GM12878 (cell line): ENCODE measurements around the gene SUMF1. TPM values are rescaled to one million over a fixed set of nuclear protein-coding genes. Genes with fewer than 3 reads are reported as not detected.
"Not testable (repeated sequence)": the region's sequence is repeated elsewhere in the genome, so short reads cannot be mapped to it uniquely, and the experiment has no call there.

Experiments used
- ATAC-seq: fragments of 200-7000 bp; cut with Tn5 transposase; 3 replicates; pipeline ENCODE4 v1.9.1; 2020; ENCODE audit warnings: mild to moderate bottlenecking, moderate library complexity
- BruUV-seq: library from RNA; stranded (reverse); fragments of 400-500 nt; replicated peaks from 2 replicates; lab custom pipeline; 2021; lab: Mats Ljungman, UMichigan
- CTCF ChIA-PET: fragments of 300-600 bp; sonication (Branson Sonifier 250); formaldehyde crosslinking; extraction: SDS; loops from one replicate; lab custom pipeline; 2021; ENCODE audit warnings: inconsistent platforms; lab: Yijun Ruan, JAX
- POLR2A ChIA-PET: fragments of 350-600 bp; formaldehyde crosslinking; extraction: SDS; loops from one replicate; lab custom pipeline; 2021; ENCODE audit warnings: inconsistent platforms; lab: Charles Lee
- RAD21 ChIA-PET: fragments of 300-600 bp; sonication (Branson Sonifier 250); formaldehyde crosslinking; loops from one replicate; lab custom pipeline; 2023; ENCODE audit warnings: antibody characterized with exemption; ENCODE audit not compliant: unreplicated experiment; lab: Charles Lee
- SMC1A ChIA-PET: fragments of 300-600 bp; sonication (Branson Sonifier 250); formaldehyde crosslinking; loops from one replicate; lab custom pipeline; 2023; ENCODE audit not compliant: unreplicated experiment, uncharacterized antibody; lab: Charles Lee
- DNase-seq: peaks from one replicate; pipeline ENCODE4 v3.0.0-alpha.2; 2011; ENCODE audit warnings: low read depth, low spot score
- FAIRE-seq: peaks from 3 replicates; lab custom pipeline; 2011; peaks lifted over from hg19 to GRCh38; lab: Jason Lieb, UNC
- H2AFZ ChIP-seq: 2 replicates; pipeline ENCODE4 v1.6.0; 2011; ENCODE audit warnings: low read depth, low read length, control low read depth; ENCODE audit not compliant: control insufficient read depth
- H3K27ac ChIP-seq: 2 replicates; pipeline ENCODE4 v1.5.1; 2011; ENCODE audit warnings: control low read depth; ENCODE audit not compliant: control insufficient read depth, insufficient read depth
- H3K27me3 ChIP-seq, 2 experiments: replicated peaks in 1 of 2; 2 replicates each; pipeline versions ENCODE4 v1.6.0 to v1.6.1; 2011; ENCODE audit warnings: low read length in 1 of 2; ENCODE audit not compliant: control insufficient read depth in 2 of 2, insufficient read depth in 2 of 2
- H3K36me3 ChIP-seq, 2 experiments: 2 replicates each; pipeline ENCODE4 v1.5.1; 2011; ENCODE audit warnings: low read length in 1 of 2; ENCODE audit not compliant: control insufficient read depth in 2 of 2, insufficient read depth in 2 of 2
- H3K4me1 ChIP-seq: 2 replicates; pipeline ENCODE4 v1.6.1; 2011; ENCODE audit warnings: mild to moderate bottlenecking, low read length, moderate library complexity, mixed read lengths; ENCODE audit not compliant: control insufficient read depth, insufficient read depth
- H3K4me2 ChIP-seq: 2 replicates; pipeline ENCODE4 v1.6.0; 2011; ENCODE audit warnings: control low read depth; ENCODE audit not compliant: control insufficient read depth, insufficient read depth
- H3K4me3 ChIP-seq: fragments of 200-600 bp; sonication (generic); 2 replicates; pipeline ENCODE4 v1.5.1; 2016
- H3K79me2 ChIP-seq: 2 replicates; pipeline ENCODE4 v1.6.0; 2011; ENCODE audit warnings: low read length; ENCODE audit not compliant: control insufficient read depth, insufficient read depth
- H3K9ac ChIP-seq: 2 replicates; pipeline ENCODE4 v1.8.0; 2011; ENCODE audit warnings: low read length, control low read depth, mixed read lengths; ENCODE audit not compliant: control insufficient read depth, insufficient read depth
- H3K9me3 ChIP-seq: replicated peaks from 3 replicates; pipeline ENCODE4 v1.5.1; 2011; ENCODE audit warnings: mild to moderate bottlenecking, low read length; ENCODE audit not compliant: control insufficient read depth, insufficient read depth
- H4K20me1 ChIP-seq: 2 replicates; pipeline ENCODE4 v1.6.0; 2011; ENCODE audit not compliant: control insufficient read depth, insufficient read depth
- ASH2L ChIP-seq: fragments of 300-600, 200-600 bp; sonication (generic); IDR thresholded peaks from 2 replicates; pipeline ENCODE4 v1.6.1; 2017; ENCODE audit warnings: low read depth, mild to moderate bottlenecking, borderline replicate concordance
- BHLHE40 ChIP-seq, 2 experiments: fragments of 450-650 bp in 1 of 2; IDR thresholded peaks; 2 replicates each; pipeline ENCODE4 v1.6.1; 2011 to 2017; ENCODE audit warnings: low read depth in 2 of 2, borderline replicate concordance in 1 of 2, improper control_type of control experiment in 1 of 2, low read length in 1 of 2, mild to moderate bottlenecking in 1 of 2
- BMI1 ChIP-seq: fragments of 450-650 bp; IDR thresholded peaks from 2 replicates; pipeline ENCODE4 v1.6.1; 2016; ENCODE audit warnings: mild to moderate bottlenecking, moderate library complexity, borderline replicate concordance
- CREB1 ChIP-seq: IDR thresholded peaks from 2 replicates; pipeline ENCODE4 v1.6.1; 2012; ENCODE audit warnings: low read depth, mild to moderate bottlenecking, inconsistent platforms
- EGR1 ChIP-seq, 2 experiments: IDR thresholded peaks; 1 replicate in 1 of 2; 2 replicates in 1 of 2; pipeline ENCODE4 v1.6.1; 2011 to 2012; ENCODE audit warnings: low read depth in 2 of 2, low read length in 2 of 2, borderline replicate concordance in 1 of 2, mild to moderate bottlenecking in 1 of 2, moderate library complexity in 1 of 2
- ETV6 ChIP-seq, 2 experiments: fragments of 450-650 bp in 1 of 2; IDR thresholded peaks in 1 of 2; conservative IDR thresholded peaks in 1 of 2; 2 replicates each; pipeline ENCODE4 v1.6.1; 2014; ENCODE audit warnings: antibody characterized with exemption in 1 of 2, borderline replicate concordance in 1 of 2, low read depth in 1 of 2, mild to moderate bottlenecking in 1 of 2, moderate library complexity in 1 of 2
- GABPA ChIP-seq: IDR thresholded peaks from 2 replicates; pipeline ENCODE4 v1.6.1; 2014; ENCODE audit warnings: antibody characterized with exemption, low read depth, mild to moderate bottlenecking, inconsistent platforms
- JUND ChIP-seq: IDR thresholded peaks from 2 replicates; pipeline ENCODE4 v1.6.1; 2012; ENCODE audit warnings: low read depth, mild to moderate bottlenecking, low read length, improper control_type of control experiment, moderate library complexity
- NBN ChIP-seq: fragments of 450-650 bp; IDR thresholded peaks from 2 replicates; pipeline ENCODE4 v1.6.1; 2016
- PAX5 ChIP-seq: IDR thresholded peaks from 2 replicates; pipeline ENCODE4 v1.6.1; 2011; ENCODE audit warnings: low read depth, low read length, borderline replicate concordance
- POU2F2 ChIP-seq: IDR thresholded peaks from 3 replicates; pipeline ENCODE4 v1.6.1; 2011; ENCODE audit warnings: low read depth, mild to moderate bottlenecking, low read length, borderline replicate concordance
- SREBF1 ChIP-seq: IDR thresholded peaks from 2 replicates; pipeline ENCODE4 v1.6.1; 2012; ENCODE audit warnings: mild to moderate bottlenecking, low read length
- SREBF2 ChIP-seq: IDR thresholded peaks from 2 replicates; pipeline ENCODE4 v1.6.1; 2012; ENCODE audit warnings: mild to moderate bottlenecking, low read length
- SUZ12 ChIP-seq: fragments of 200-600 bp; sonication (generic); IDR thresholded peaks from one replicate; pipeline ENCODE4 v1.6.1; 2018; ENCODE audit warnings: antibody characterized with exemption, mild to moderate bottlenecking; ENCODE audit not compliant: unreplicated experiment
- WGBS: methylation state at CpG from one replicate; pipeline ENCODE4 v1.1.6; 2016; ENCODE audit warnings: low lambda C conversion rate; ENCODE audit not compliant: insufficient replicate concordance, insufficient coverage; ENCODE audit errors: missing lambda C conversion rate; 5-methylcytosine and 5-hydroxymethylcytosine counted together
- in situ Hi-C: fragments of 300-500 bp; cut with MboI; formaldehyde crosslinking; loops from 9 replicates; pipeline ENCODE4 v1.14.3; 2018; ENCODE audit warnings: mixed read lengths
- intact Hi-C: fragments of 100-400 bp; cut with micrococcal nuclease; formaldehyde crosslinking; loops from one replicate; pipeline ENCODE4 v1.14.2; 2022; ENCODE audit not compliant: unreplicated experiment
- polyA plus RNA-seq, 11 experiments: library from polyadenylated mRNA; depleted of rRNA in 4 of 11; unstranded in 6 of 11; stranded (reverse) in 5 of 11; fragments of >200 nt; fragmentation: Nextera tagmentation in 4 of 11; fragmentation: Illumina TruSeq in 1 of 11; extraction: Ambion mirVana in 4 of 11; extraction: Trizol in 1 of 11; gene quantifications; 1 replicate in 1 of 11; 2 replicates in 10 of 11; pipeline versions ENCODE4 v1.2.1 to v1.2.3, GENCODE V29; 2011 to 2016; ENCODE audit warnings: inconsistent platforms in 2 of 11, missing spikeins in 2 of 11, low read depth in 1 of 11
- total RNA-seq, 4 experiments: library from RNA; depleted of rRNA in 3 of 4; stranded (reverse); fragments of >200 nt in 3 of 4; fragmentation: Illumina TruSeq in 1 of 4; extraction: Trizol in 1 of 4; gene quantifications; 2 replicates each; pipeline versions ENCODE4 v1.2.1 to v1.2.3, GENCODE V29; 2013 to 2021
- TF ChIP-seq, protein P1 (sequence below): fragments of 450-650 bp; IDR thresholded peaks from 2 replicates; pipeline ENCODE4 v1.6.1; 2017; ENCODE audit warnings: mild to moderate bottlenecking, moderate library complexity

Gene SUMF1
- total and polyA plus RNA-seq, 10 of the 15 experiments (the other 5 are each of a cell fraction or from before 2014, with no cell fraction given): 3.2 to 14.3 (median 8.5) TPM

DNA sequence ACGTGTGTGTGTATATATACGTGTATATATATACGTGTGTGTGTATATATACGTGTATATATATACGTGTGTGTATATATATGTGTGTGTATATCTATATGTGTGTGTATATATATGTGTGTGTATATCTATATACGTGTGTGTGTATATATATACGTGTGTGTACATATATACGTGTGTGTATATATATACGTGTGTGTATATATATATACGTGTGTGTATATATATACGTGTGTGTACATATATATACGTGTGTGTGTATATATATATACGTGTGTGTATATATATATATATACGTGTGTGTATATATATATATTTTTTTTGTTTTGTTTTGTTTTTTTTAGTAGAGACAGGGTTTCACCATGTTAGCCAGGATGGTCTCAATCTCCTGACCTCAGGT lies 10.3 kb downstream of the SUMF1 start:
- POLR2A ChIA-PET, FAIRE-seq, H3K79me2 ChIP-seq, H3K27ac ChIP-seq, RAD21 ChIA-PET, H3K4me1 ChIP-seq, H3K27me3 ChIP-seq, ATAC-seq, H3K4me3 ChIP-seq, SMC1A ChIA-PET, BruUV-seq, H3K36me3 ChIP-seq, H3K4me2 ChIP-seq, DNase-seq, H4K20me1 ChIP-seq, intact Hi-C loops, in situ Hi-C loops, H3K9ac ChIP-seq, H3K9me3 ChIP-seq, H2AFZ ChIP-seq: not testable (repeated sequence)
- 91% methylated on average over 13 of the region's 14 CpGs for WGBS
- CTCF ChIA-PET: interaction anchor here (1.3 kb wide), 1 partner anchor 8 kb away, joined by 6 read pairs; no protein-coding TSS in a partner anchor

DNA sequence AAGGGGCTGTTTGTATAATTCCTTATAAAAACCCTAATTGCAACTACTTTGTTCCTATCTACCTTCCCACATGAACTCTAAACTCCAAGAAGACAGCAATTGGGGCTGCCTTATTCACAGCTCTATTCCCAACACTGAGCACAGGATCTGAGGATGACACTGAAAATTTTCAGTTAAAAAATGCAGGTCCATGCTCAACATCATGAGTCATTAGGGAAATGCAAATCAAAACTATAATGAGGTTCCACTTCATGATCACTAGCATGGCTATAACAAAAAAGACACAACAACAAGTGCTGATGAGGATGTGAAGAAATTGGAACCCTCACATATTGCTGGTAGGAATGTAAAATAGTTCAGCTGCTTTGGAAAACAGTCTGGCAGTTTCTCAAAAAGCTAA lies 12.9 kb downstream of the SUMF1 start:
- no peak overlapping the region for H2AFZ ChIP-seq
- FAIRE-seq (no peak), ATAC-seq (no peak), DNase-seq (no peak)
- H3K9ac ChIP-seq: no peak overlapping the region
- SMC1A ChIA-PET: interaction anchor here (0.9 kb wide), 1 partner anchor 26 kb away, joined by 3 read pairs; no protein-coding TSS in a partner anchor
- H3K36me3 ChIP-seq: no peaks in the 10 kb centered on the region
- no peak overlapping the region for H3K4me2 ChIP-seq
- CTCF ChIA-PET: interaction anchor here (1.2 kb wide), 1 partner anchor 37 kb away, joined by 3 read pairs; no protein-coding TSS in a partner anchor
- RAD21 ChIA-PET: no interaction called here
- H3K27me3 ChIP-seq: no peaks in the 10 kb centered on the region
- POLR2A ChIA-PET: no interaction called here
- no TSS peak for BruUV-seq
- H4K20me1 ChIP-seq: no peaks in the 10 kb centered on the region
- no peaks in the 10 kb centered on the region for H3K79me2 ChIP-seq
- H3K4me1 ChIP-seq: no peaks in the 10 kb centered on the region
- H3K9me3 ChIP-seq: no peaks in the 10 kb centered on the region
- in situ Hi-C loops: no loop called here
- H3K27ac ChIP-seq: no peak overlapping the region
- intact Hi-C loops: no loop called here
- no peak overlapping the region for H3K4me3 ChIP-seq
- no peak for TF ChIP-seq SREBF2
- TF ChIP-seq GABPA: no peak
- no peak for TF ChIP-seq EGR1 (IDR thresholded peaks at IDR 0.05; ENCODE audit: borderline replicate concordance in 1 of 2, low read depth in 2 of 2, low read length in 2 of 2)
- TF ChIP-seq BMI1: no peak
- no peak for TF ChIP-seq NBN
- TF ChIP-seq SREBF1: no peak
- TF ChIP-seq PAX5: no peak
- TF ChIP-seq, protein P1, sequence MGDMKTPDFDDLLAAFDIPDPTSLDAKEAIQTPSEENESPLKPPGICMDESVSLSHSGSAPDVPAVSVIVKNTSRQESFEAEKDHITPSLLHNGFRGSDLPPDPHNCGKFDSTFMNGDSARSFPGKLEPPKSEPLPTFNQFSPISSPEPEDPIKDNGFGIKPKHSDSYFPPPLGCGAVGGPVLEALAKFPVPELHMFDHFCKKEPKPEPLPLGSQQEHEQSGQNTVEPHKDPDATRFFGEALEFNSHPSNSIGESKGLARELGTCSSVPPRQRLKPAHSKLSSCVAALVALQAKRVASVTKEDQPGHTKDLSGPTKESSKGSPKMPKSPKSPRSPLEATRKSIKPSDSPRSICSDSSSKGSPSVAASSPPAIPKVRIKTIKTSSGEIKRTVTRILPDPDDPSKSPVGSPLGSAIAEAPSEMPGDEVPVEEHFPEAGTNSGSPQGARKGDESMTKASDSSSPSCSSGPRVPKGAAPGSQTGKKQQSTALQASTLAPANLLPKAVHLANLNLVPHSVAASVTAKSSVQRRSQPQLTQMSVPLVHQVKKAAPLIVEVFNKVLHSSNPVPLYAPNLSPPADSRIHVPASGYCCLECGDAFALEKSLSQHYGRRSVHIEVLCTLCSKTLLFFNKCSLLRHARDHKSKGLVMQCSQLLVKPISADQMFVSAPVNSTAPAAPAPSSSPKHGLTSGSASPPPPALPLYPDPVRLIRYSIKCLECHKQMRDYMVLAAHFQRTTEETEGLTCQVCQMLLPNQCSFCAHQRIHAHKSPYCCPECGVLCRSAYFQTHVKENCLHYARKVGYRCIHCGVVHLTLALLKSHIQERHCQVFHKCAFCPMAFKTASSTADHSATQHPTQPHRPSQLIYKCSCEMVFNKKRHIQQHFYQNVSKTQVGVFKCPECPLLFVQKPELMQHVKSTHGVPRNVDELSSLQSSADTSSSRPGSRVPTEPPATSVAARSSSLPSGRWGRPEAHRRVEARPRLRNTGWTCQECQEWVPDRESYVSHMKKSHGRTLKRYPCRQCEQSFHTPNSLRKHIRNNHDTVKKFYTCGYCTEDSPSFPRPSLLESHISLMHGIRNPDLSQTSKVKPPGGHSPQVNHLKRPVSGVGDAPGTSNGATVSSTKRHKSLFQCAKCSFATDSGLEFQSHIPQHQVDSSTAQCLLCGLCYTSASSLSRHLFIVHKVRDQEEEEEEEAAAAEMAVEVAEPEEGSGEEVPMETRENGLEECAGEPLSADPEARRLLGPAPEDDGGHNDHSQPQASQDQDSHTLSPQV: no peak
- no peak for TF ChIP-seq JUND
- TF ChIP-seq ASH2L: no peak
- TF ChIP-seq ETV6 (conservative IDR thresholded peaks at IDR 0.05 in 1 of 2, IDR thresholded peaks at IDR 0.05 in 1 of 2; ENCODE audit: borderline replicate concordance in 1 of 2, low read depth in 1 of 2): no peak
- TF ChIP-seq POU2F2: no peak
- no peak for TF ChIP-seq BHLHE40 (IDR thresholded peaks at IDR 0.05; ENCODE audit: borderline replicate concordance in 1 of 2, low read depth in 2 of 2, low read length in 1 of 2)
- no peak for TF ChIP-seq SUZ12
- no peak for TF ChIP-seq CREB1
